H9 (cell line): Measurements from ENCODE around the gene TRERF1. TPM values are rescaled to one million over a fixed set of nuclear protein-coding genes. Genes with fewer than 3 reads are reported as not detected.

Experiments used
- DNase-seq: peaks from one replicate; pipeline ENCODE4 v3.0.0-alpha.2; 2017
- H2AFZ ChIP-seq: one replicate; pipeline ENCODE4 v1.6.1; 2013; ENCODE audit warnings: mild to moderate bottlenecking, low read length, control low read depth, moderate library complexity
- H2AK5ac ChIP-seq: 2 replicates; pipeline ENCODE4 v1.6.1; 2013; ENCODE audit warnings: low read length, control low read depth, mixed read lengths; ENCODE audit not compliant: insufficient read length
- H2BK120ac ChIP-seq: one replicate; pipeline ENCODE4 v1.6.1; 2013; ENCODE audit warnings: low read depth, mild to moderate bottlenecking, low read length, control low read depth, inconsistent platforms; ENCODE audit not compliant: poor library complexity, severe bottlenecking
- H2BK12ac ChIP-seq: 2 replicates; pipeline ENCODE4 v1.6.1; 2013; ENCODE audit warnings: low read length, control low read depth, mixed read lengths, low read depth; ENCODE audit not compliant: insufficient read length
- H2BK15ac ChIP-seq: 2 replicates; pipeline ENCODE4 v1.6.1; 2013; ENCODE audit warnings: low read depth, low read length, control low read depth
- H2BK20ac ChIP-seq: one replicate; pipeline ENCODE4 v1.6.1; 2013; ENCODE audit warnings: low read depth, mild to moderate bottlenecking, low read length, control low read depth, inconsistent platforms; ENCODE audit not compliant: poor library complexity, severe bottlenecking
- H2BK5ac ChIP-seq: 2 replicates; pipeline ENCODE4 v1.6.1; 2013; ENCODE audit warnings: low read length, control low read depth, mixed read lengths; ENCODE audit not compliant: insufficient read length
- H3K14ac ChIP-seq: 2 replicates; pipeline ENCODE4 v1.6.1; 2013; ENCODE audit warnings: low read length, control low read depth; ENCODE audit not compliant: insufficient read depth
- H3K18ac ChIP-seq: 2 replicates; pipeline ENCODE4 v1.6.1; 2013; ENCODE audit warnings: low read depth, mild to moderate bottlenecking, mixed read lengths, low read length, control low read depth; ENCODE audit not compliant: insufficient read length
- H3K23ac ChIP-seq: 2 replicates; pipeline ENCODE4 v1.6.1; 2013; ENCODE audit warnings: low read length, control low read depth, mixed read lengths, low read depth; ENCODE audit not compliant: insufficient read length
- H3K23me2 ChIP-seq: 2 replicates; pipeline ENCODE4 v1.6.1; 2013; ENCODE audit warnings: low read depth, mild to moderate bottlenecking, mixed read lengths, low read length, control low read depth; ENCODE audit not compliant: insufficient read length, poor library complexity, severe bottlenecking
- H3K27ac ChIP-seq: 2 replicates; pipeline ENCODE4 v1.5.1; 2013; ENCODE audit warnings: low read length, control low read depth, mixed read lengths, low read depth; ENCODE audit not compliant: insufficient read length
- H3K27me3 ChIP-seq: 2 replicates; pipeline ENCODE4 v1.6.1; 2013; ENCODE audit warnings: low read length, control low read depth, inconsistent platforms; ENCODE audit not compliant: insufficient read depth
- H3K4ac ChIP-seq: 2 replicates; pipeline ENCODE4 v1.6.1; 2013; ENCODE audit warnings: low read depth, mild to moderate bottlenecking, control low read depth, inconsistent platforms, low read length, moderate library complexity
- H3K4me1 ChIP-seq: 2 replicates; pipeline ENCODE4 v1.6.1; 2013; ENCODE audit warnings: low read length, control low read depth, inconsistent platforms; ENCODE audit not compliant: insufficient read depth
- H3K4me2 ChIP-seq: 2 replicates; pipeline ENCODE4 v1.6.1; 2013; ENCODE audit warnings: low read length, control low read depth, mixed read lengths; ENCODE audit not compliant: insufficient read length, insufficient read depth
- H3K56ac ChIP-seq: 2 replicates; pipeline ENCODE4 v1.6.1; 2013; ENCODE audit warnings: low read depth, mild to moderate bottlenecking, mixed read lengths, low read length, control low read depth; ENCODE audit not compliant: insufficient read length
- H3K79me1 ChIP-seq: 2 replicates; pipeline ENCODE4 v1.6.1; 2013; ENCODE audit warnings: low read depth, mild to moderate bottlenecking, moderate library complexity, low read length, control low read depth, inconsistent platforms; ENCODE audit not compliant: insufficient read depth, poor library complexity, severe bottlenecking
- H3K79me2 ChIP-seq: 2 replicates; pipeline ENCODE4 v1.6.1; 2013; ENCODE audit warnings: low read length, control low read depth, inconsistent platforms; ENCODE audit not compliant: insufficient read depth
- H3K9ac ChIP-seq: 2 replicates; pipeline ENCODE4 v1.6.1; 2013; ENCODE audit warnings: low read length, control low read depth, mixed read lengths; ENCODE audit not compliant: insufficient read length; ENCODE audit errors: extremely low read depth
- H3K9me3 ChIP-seq: one replicate; pipeline ENCODE4 v1.6.1; 2013; ENCODE audit warnings: low read depth, low read length, inconsistent platforms; ENCODE audit not compliant: control insufficient read depth
- H3T11ph ChIP-seq: one replicate; pipeline ENCODE4 v1.6.1; 2013; ENCODE audit warnings: mild to moderate bottlenecking, low read length, control low read depth, inconsistent platforms
- H4K20me1 ChIP-seq: one replicate; pipeline ENCODE4 v1.6.1; 2013; ENCODE audit not compliant: control insufficient read depth, insufficient read length, insufficient read depth
- H4K5ac ChIP-seq: 2 replicates; pipeline ENCODE4 v1.6.1; 2013; ENCODE audit warnings: low read depth, mild to moderate bottlenecking, mixed read lengths, low read length, control low read depth; ENCODE audit not compliant: insufficient read length
- H4K8ac ChIP-seq: replicated peaks from 2 replicates; pipeline ENCODE4 v1.6.1; 2013; ENCODE audit warnings: low read length, control low read depth, mixed read lengths, low read depth; ENCODE audit not compliant: insufficient read length
- H4K91ac ChIP-seq: 2 replicates; pipeline ENCODE4 v1.6.1; 2013; ENCODE audit warnings: low read depth, mild to moderate bottlenecking, moderate library complexity, mixed read lengths, low read length, control low read depth; ENCODE audit not compliant: insufficient read length
- H3K27ac Mint-ChIP-seq, 3 experiments: 2 replicates in 2 of 3; 3 replicates in 1 of 3; pipeline ENCODE4 v1.8.0; 2020 to 2021; ENCODE audit warnings: mixed read lengths in 3 of 3, mild to moderate bottlenecking in 1 of 3, moderate library complexity in 1 of 3
- H3K27me3 Mint-ChIP-seq: 2 replicates; pipeline ENCODE4 v1.8.0; 2021; ENCODE audit warnings: low read depth, mild to moderate bottlenecking, moderate library complexity, mixed read lengths
- H3K36me3 Mint-ChIP-seq, 3 experiments: 2 replicates in 2 of 3; 3 replicates in 1 of 3; pipeline ENCODE4 v1.8.0; 2020 to 2021; ENCODE audit warnings: low read depth in 3 of 3, mixed read lengths in 3 of 3; ENCODE audit not compliant: insufficient read depth in 1 of 3
- H3K4me1 Mint-ChIP-seq, 2 experiments: 2 replicates each; pipeline ENCODE4 v1.8.0; 2020; ENCODE audit warnings: mixed read lengths in 2 of 2
- H3K4me3 Mint-ChIP-seq, 2 experiments: 2 replicates in 1 of 2; 3 replicates in 1 of 2; pipeline ENCODE4 v1.8.0; 2020 to 2021; ENCODE audit warnings: mild to moderate bottlenecking in 2 of 2, mixed read lengths in 2 of 2, moderate library complexity in 1 of 2
- H3K9me3 Mint-ChIP-seq, 2 experiments: 2 replicates in 1 of 2; 3 replicates in 1 of 2; pipeline ENCODE4 v1.8.0; 2020; ENCODE audit warnings: mild to moderate bottlenecking in 2 of 2, mixed read lengths in 2 of 2, moderate library complexity in 1 of 2
- CTCF ChIP-seq: fragments of 200-600 bp; sonication (generic); conservative IDR thresholded peaks from 3 replicates; pipeline ENCODE4 v1.8.0; 2021; ENCODE audit warnings: antibody characterized with exemption, mild to moderate bottlenecking
- WGBS: extraction: QIAGEN DNeasy Blood & Tissue Kit; methylation state at CpG from one replicate; pipeline ENCODE4 v1.1.7; 2013; ENCODE audit warnings: missing lambda C conversion rate, low lambda C conversion rate, mixed read lengths; ENCODE audit not compliant: insufficient read length; ENCODE audit errors: extremely low coverage; 5-methylcytosine and 5-hydroxymethylcytosine counted together
- total RNA-seq: library from RNA; stranded (reverse); gene quantifications from 2 replicates; pipeline ENCODE4 v1.2.1, GENCODE V29; 2021

The TRERF1 gene
- total RNA-seq, 1 experiment from 2014 or later = 19.7 TPM

GRCh38 chr6:42179945-42180313 is 271.8 kb downstream of the TRERF1 start:
- H2BK20ac ChIP-seq = no peak overlapping the region
- H3K79me2 ChIP-seq = no peaks in the 10 kb centered on the region
- no peak overlapping the region for H3K27ac ChIP-seq
- Mint-ChIP-seq H3K4me3 (peak overlapping the region in 1 of 2 experiments; percentile 85; a peak in 2 of 5 replicates), H3K27ac (peak overlapping the region in 2 of 3 experiments; percentile 1 to 52; a peak in 5 of 7 replicates), H3K36me3 (peaks cover 6 to 15% (median 7%) of the 10 kb centered on the region in 3 experiments; a peak in 6 of 7 replicates), H3K27me3 (peaks cover 2% of the 10 kb centered on the region; the same call in 1 of the 2 replicates), H3K9me3 (no peaks in the 10 kb centered on the region; a peak in 1 of 5 replicates), H3K4me1 (peaks cover 56 to 76% of the 10 kb centered on the region in 2 experiments)
- no peak overlapping the region for H3K14ac ChIP-seq
- no peak overlapping the region for H3K4ac ChIP-seq
- H3T11ph ChIP-seq = no peak overlapping the region
- no peak overlapping the region for H2BK12ac ChIP-seq
- no peak overlapping the region for H3K23ac ChIP-seq
- no peak overlapping the region for H4K5ac ChIP-seq
- no peak overlapping the region for H4K8ac ChIP-seq
- no peak overlapping the region for H3K9ac ChIP-seq
- no peaks in the 10 kb centered on the region for H4K20me1 ChIP-seq
- no peak for DNase-seq
- H2BK5ac ChIP-seq = no peak overlapping the region
- no peak overlapping the region for H2BK120ac ChIP-seq
- H3K27me3 ChIP-seq = no peaks in the 10 kb centered on the region; the same call in 1 of the 2 replicates
- no CpG with 5 or more reads among the region's 3 CpGs for WGBS
- H3K79me1 ChIP-seq = no peaks in the 10 kb centered on the region
- H2AFZ ChIP-seq = no peak overlapping the region
- H3K4me1 ChIP-seq = no peaks in the 10 kb centered on the region; the same call in none of the 2 replicates
- H3K18ac ChIP-seq = no peak overlapping the region
- no peak overlapping the region for H2BK15ac ChIP-seq
- no peak overlapping the region for H3K4me2 ChIP-seq
- H4K91ac ChIP-seq = no peak overlapping the region
- no peak overlapping the region for H2AK5ac ChIP-seq
- H3K23me2 ChIP-seq = peaks cover 13% of the 10 kb centered on the region
- no peak for TF ChIP-seq CTCF
- no peak overlapping the region for H3K56ac ChIP-seq
- H3K9me3 ChIP-seq = no peaks in the 10 kb centered on the region
